WERI-Rb-1 (cell line): Measurements from ENCODE around the gene MFSD6.

ENCODE experiments used
- DNase-seq: peaks from one replicate; pipeline ENCODE4 v3.0.0-alpha.2; 2020
- H3K27ac ChIP-seq: fragments of 250-450 bp; sonication (Bioruptor Pico); 2 replicates; pipeline ENCODE4 v1.5.1; 2020; ENCODE audit warnings: mild to moderate bottlenecking, moderate library complexity
- H3K27me3 ChIP-seq: fragments of 250-450 bp; sonication (Bioruptor Pico); 2 replicates; pipeline ENCODE4 v1.5.1; 2021; ENCODE audit warnings: mild to moderate bottlenecking, low read depth, moderate library complexity; ENCODE audit not compliant: insufficient read depth, severe bottlenecking
- H3K36me3 ChIP-seq: fragments of 250-450 bp; sonication (Bioruptor Pico); 2 replicates; pipeline ENCODE4 v1.5.1; 2020; ENCODE audit warnings: mild to moderate bottlenecking, moderate library complexity
- H3K4me3 ChIP-seq: 2 replicates; pipeline ENCODE4 v1.5.1; 2011; ENCODE audit warnings: low read depth, mild to moderate bottlenecking, control low read depth, low read length
- H3K9me3 ChIP-seq: fragments of 250-450 bp; sonication (Bioruptor Pico); 2 replicates; pipeline ENCODE4 v1.5.1; 2021; ENCODE audit warnings: mild to moderate bottlenecking, moderate library complexity; ENCODE audit not compliant: severe bottlenecking
- TF ChIP-seq, protein P1 (sequence below): IDR thresholded peaks from 2 replicates; pipeline ENCODE4 v1.5.1; 2011; ENCODE audit warnings: low read depth, mild to moderate bottlenecking, control low read depth, inconsistent platforms, low read length

MFSD6 gene

DNA sequence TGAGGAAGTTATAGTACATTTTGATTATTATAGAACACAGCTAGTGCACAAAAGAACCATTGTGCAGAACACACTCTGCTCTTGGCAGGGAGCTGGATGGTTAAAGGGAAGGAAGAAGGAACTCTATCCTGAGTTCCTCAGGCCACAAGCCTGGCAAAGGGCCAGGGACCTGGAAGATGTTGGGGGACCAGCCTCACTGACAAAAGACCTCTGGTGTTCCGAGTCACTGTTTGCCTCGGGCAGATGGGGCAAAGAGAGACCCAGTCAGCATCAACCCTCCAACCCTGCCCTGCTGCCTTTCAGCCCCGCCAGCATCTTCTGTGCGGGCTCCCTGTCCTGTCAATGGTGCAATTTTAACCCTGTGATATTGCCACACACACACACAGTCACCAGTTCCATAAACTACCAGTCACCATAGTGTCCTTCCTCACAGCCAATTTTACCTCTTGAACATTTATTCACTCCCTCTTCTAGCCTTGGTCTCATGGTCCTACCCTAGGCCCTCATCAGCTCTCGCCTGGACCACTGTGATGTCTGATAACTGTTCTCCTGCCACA, 104.5 kb downstream of the MFSD6 start:
- no peak overlapping the region for H3K27ac ChIP-seq
- H3K36me3 ChIP-seq: no peaks in the 10 kb centered on the region
- no peak for DNase-seq
- H3K4me3 ChIP-seq: no peak overlapping the region
- TF ChIP-seq, protein P1, sequence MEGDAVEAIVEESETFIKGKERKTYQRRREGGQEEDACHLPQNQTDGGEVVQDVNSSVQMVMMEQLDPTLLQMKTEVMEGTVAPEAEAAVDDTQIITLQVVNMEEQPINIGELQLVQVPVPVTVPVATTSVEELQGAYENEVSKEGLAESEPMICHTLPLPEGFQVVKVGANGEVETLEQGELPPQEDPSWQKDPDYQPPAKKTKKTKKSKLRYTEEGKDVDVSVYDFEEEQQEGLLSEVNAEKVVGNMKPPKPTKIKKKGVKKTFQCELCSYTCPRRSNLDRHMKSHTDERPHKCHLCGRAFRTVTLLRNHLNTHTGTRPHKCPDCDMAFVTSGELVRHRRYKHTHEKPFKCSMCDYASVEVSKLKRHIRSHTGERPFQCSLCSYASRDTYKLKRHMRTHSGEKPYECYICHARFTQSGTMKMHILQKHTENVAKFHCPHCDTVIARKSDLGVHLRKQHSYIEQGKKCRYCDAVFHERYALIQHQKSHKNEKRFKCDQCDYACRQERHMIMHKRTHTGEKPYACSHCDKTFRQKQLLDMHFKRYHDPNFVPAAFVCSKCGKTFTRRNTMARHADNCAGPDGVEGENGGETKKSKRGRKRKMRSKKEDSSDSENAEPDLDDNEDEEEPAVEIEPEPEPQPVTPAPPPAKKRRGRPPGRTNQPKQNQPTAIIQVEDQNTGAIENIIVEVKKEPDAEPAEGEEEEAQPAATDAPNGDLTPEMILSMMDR: no peak
- no peaks in the 10 kb centered on the region for H3K9me3 ChIP-seq
- no peaks in the 10 kb centered on the region for H3K27me3 ChIP-seq

DNA sequence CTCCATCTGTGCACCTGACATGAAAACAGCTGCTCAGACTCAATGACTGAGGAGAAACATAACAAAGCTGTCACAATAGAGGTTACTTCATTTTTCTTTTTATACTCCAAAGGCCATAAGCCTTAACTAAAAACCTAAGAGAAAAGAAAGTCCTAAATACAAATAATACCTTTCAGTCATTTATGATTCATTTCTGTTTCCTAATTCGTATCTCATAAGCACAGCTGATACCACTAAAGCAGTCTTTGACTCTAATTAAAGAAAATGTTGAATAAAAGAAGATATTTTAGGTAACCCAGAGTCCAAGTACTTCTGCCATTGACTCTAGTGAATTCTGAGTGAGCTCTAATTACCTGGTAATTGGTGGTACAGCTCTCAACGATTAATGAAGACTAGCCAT, 105.7 kb downstream of the MFSD6 start:
- H3K27me3 ChIP-seq: no peaks in the 10 kb centered on the region
- no peaks in the 10 kb centered on the region for H3K9me3 ChIP-seq
- DNase-seq: no peak
- no peak overlapping the region for H3K4me3 ChIP-seq
- TF ChIP-seq, protein P1: no peak
- H3K36me3 ChIP-seq: no peaks in the 10 kb centered on the region
- no peak overlapping the region for H3K27ac ChIP-seq

DNA sequence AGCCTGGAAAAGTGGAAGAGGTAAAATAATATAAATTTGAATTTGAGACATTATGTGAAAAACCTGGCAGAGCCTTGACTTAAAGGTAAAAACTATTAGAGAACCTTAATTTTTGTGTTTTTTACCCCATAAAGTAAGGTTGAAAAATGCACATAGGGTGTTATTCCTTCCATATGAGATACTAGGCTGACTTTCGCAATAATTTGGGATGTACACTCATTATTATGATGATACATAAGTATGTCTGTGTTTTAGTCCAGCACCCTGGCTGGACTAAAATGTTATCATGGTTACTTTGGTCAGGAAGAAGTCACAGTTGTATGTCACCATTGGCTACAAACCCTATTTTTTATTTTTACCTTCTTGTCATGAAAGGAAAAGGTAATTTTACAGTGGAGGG, 106.5 kb downstream of the MFSD6 start:
- TF ChIP-seq, protein P1: no peak
- Histone ChIP-seq H3K4me3 (no peak overlapping the region), H3K27me3 (no peaks in the 10 kb centered on the region), H3K36me3 (no peaks in the 10 kb centered on the region), H3K27ac (no peak overlapping the region), H3K9me3 (no peaks in the 10 kb centered on the region)
- no peak for DNase-seq

DNA sequence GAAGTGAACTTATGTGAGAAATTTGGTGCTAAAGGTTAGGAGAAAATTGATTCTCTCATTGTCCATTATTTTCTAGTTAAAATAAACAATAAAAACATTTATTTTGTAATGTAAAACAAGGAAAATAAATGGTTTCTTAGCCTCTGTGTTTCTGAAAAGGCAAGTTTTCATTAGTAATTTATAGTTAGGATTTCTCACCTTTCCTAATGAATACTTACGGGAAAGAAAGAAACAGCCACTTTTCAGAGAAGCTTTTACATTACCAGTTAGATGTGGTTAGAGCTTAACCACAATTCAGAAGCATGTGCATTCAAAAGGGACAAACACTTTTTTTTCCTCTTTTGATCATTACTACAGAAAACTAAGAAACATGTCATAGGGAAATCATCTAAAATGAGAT, 107.5 kb downstream of the MFSD6 start:
- Histone ChIP-seq H3K27me3 (no peaks in the 10 kb centered on the region), H3K9me3 (no peaks in the 10 kb centered on the region), H3K27ac (no peak overlapping the region), H3K36me3 (no peaks in the 10 kb centered on the region), H3K4me3 (no peak overlapping the region)
- TF ChIP-seq, protein P1: no peak
- DNase-seq: no peak

DNA sequence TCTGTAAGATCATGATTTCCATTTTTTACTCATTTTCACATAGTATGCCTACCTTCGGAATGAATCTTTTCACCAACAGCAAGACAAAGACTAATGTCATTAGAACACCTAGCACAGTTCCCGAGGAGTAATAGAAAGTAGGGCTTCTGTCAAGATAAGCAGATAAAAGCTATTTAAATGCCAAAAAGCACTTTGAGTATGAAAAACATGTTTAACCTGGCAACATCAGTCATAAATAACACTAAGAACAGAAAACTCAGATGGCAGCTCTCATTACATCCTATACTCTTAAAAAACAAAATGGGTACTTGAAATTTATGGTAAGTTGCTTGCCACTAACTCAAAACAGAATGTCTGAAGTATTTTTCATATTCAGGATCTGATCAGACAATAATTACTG, 109.3 kb downstream of the MFSD6 start:
- Histone ChIP-seq H3K27ac (no peak overlapping the region), H3K27me3 (no peaks in the 10 kb centered on the region), H3K9me3 (no peaks in the 10 kb centered on the region), H3K36me3 (no peaks in the 10 kb centered on the region), H3K4me3 (no peak overlapping the region)
- no peak for DNase-seq
- TF ChIP-seq, protein P1: no peak
